GM12892 (cell line): ENCODE results near the gene GLRX.

Experiments
- POLR2A ChIP-seq: IDR thresholded peaks from 2 replicates; pipeline ENCODE4 v1.6.1; 2011; ENCODE audit warnings: low read depth, low read length, control low read depth
- POLR2AphosphoS5 ChIP-seq: IDR thresholded peaks from 2 replicates; pipeline ENCODE4 v1.6.1; 2011; ENCODE audit warnings: low read depth, low read length, control low read depth

DNA sequence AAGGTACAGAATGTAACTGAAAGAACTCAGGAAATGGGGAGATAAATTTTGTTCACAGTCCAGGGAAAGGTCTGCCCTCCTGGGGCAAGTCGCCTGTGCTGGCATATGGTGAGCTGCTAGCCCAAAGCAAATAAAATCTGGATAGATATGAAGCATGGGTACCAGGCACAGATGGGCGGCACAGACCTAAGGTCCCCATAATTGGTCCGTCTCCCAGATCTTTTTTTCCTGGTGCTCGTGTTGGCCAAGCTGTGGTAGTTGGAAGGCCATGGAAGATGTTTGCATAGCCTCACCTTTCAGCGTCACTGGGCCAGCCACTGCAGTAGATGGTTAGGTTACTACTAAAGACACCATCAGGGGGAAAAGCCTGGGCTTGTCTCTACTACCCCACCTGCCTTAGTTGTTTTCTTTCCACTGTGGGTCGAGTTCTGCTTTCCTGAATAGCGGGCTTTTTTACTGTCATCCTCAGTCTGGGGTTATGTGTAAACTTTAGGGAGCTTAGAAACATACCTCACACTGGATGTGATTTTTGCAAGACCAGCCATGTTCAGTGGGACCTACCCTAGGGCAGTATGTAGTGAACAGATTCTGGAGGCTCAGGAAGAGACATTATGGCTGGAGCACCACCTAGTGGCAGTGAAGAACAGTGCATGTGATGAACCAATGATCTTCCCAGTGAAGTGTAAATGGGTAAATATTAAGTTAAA, 24.2 kb upstream of the GLRX start:
- TF ChIP-seq POLR2AphosphoS5 (no peak), POLR2A (no peak)
